Naive thymus-derived CD4-positive, alpha-beta T cell (primary cell): ENCODE results near the gene LRBA. TPM values are rescaled to one million over a fixed set of nuclear protein-coding genes. Genes with fewer than 3 reads are reported as not detected.

ENCODE experiments used
- ATAC-seq: fragments of 150-1000 bp; cut with Tn5 transposase; 2 replicates; pipeline ENCODE4 v1.10.0; 2021; ENCODE audit warnings: mild to moderate bottlenecking, moderate library complexity
- CTCF ChIA-PET: fragments of 350-600 bp; sonication (Branson Sonifier 250); formaldehyde crosslinking; loops from one replicate; lab custom pipeline; 2021; ENCODE audit warnings: antibody characterized with exemption; lab: Charles Lee
- POLR2A ChIA-PET: fragments of 350-600 bp; sonication (Branson Sonifier 250); formaldehyde crosslinking; loops from one replicate; lab custom pipeline; 2021; ENCODE audit warnings: antibody characterized with exemption, inconsistent platforms; lab: Charles Lee
- DNase-seq, 9 donors: peaks; one replicate each; pipeline versions ENCODE4 v3.0.0 to v3.0.0-alpha.2; 2020 to 2022; ENCODE audit warnings: mixed read lengths in 1 of 9
- H3K27ac ChIP-seq: one replicate; pipeline ENCODE4 v1.7.0; 2013; ENCODE audit warnings: mild to moderate bottlenecking, low read depth, low read length, moderate library complexity
- H3K27me3 ChIP-seq, 2 donors: one replicate each; pipeline ENCODE4 v1.7.0; 2013; ENCODE audit warnings: low read length in 2 of 2, mild to moderate bottlenecking in 2 of 2, moderate library complexity in 2 of 2; ENCODE audit not compliant: control insufficient read depth in 2 of 2, insufficient read depth in 2 of 2
- H3K36me3 ChIP-seq, 3 experiments: 1 replicate in 2 of 3; 2 replicates in 1 of 3; pipeline ENCODE4 v1.7.0; 2013; ENCODE audit warnings: low read length in 3 of 3, mild to moderate bottlenecking in 3 of 3, moderate library complexity in 1 of 3; ENCODE audit not compliant: insufficient read depth in 3 of 3, control insufficient read depth in 2 of 3
- H3K4me1 ChIP-seq, 2 donors: one replicate each; pipeline ENCODE4 v1.7.0; 2013; ENCODE audit warnings: low read length in 2 of 2, mild to moderate bottlenecking in 2 of 2, moderate library complexity in 1 of 2; ENCODE audit not compliant: control insufficient read depth in 2 of 2, insufficient read depth in 2 of 2
- H3K4me3 ChIP-seq: 2 replicates; pipeline ENCODE4 v1.7.0; 2013; ENCODE audit warnings: mild to moderate bottlenecking, low read length
- H3K9me3 ChIP-seq, 3 experiments: 1 replicate in 2 of 3; 2 replicates in 1 of 3; pipeline ENCODE4 v1.7.0; 2013; ENCODE audit warnings: low read length in 3 of 3; ENCODE audit not compliant: control insufficient read depth in 2 of 3
- H3K27ac Mint-ChIP-seq, 9 donors: one replicate each; pipeline ENCODE4 v1.8.0; 2020 to 2022; ENCODE audit warnings: mixed read lengths in 9 of 9, mild to moderate bottlenecking in 8 of 9, moderate library complexity in 5 of 9, inconsistent platforms in 2 of 9
- H3K27me3 Mint-ChIP-seq, 5 donors: one replicate each; pipeline ENCODE4 v1.8.0; 2021 to 2022; ENCODE audit warnings: mixed read lengths in 5 of 5, mild to moderate bottlenecking in 1 of 5
- H3K36me3 Mint-ChIP-seq, 5 donors: one replicate each; pipeline ENCODE4 v1.8.0; 2020 to 2022; ENCODE audit warnings: mixed read lengths in 5 of 5, mild to moderate bottlenecking in 3 of 5, inconsistent platforms in 1 of 5
- H3K4me1 Mint-ChIP-seq, 7 donors: one replicate each; pipeline ENCODE4 v1.8.0; 2020 to 2022; ENCODE audit warnings: mixed read lengths in 7 of 7, mild to moderate bottlenecking in 3 of 7, inconsistent platforms in 1 of 7
- H3K4me3 Mint-ChIP-seq, 10 donors: one replicate each; pipeline ENCODE4 v1.8.0; 2020 to 2022; ENCODE audit warnings: mild to moderate bottlenecking in 10 of 10, mixed read lengths in 10 of 10, moderate library complexity in 6 of 10, inconsistent platforms in 2 of 10
- H3K9me3 Mint-ChIP-seq, 11 donors: one replicate each; pipeline ENCODE4 v1.8.0; 2020 to 2022; ENCODE audit warnings: mixed read lengths in 11 of 11, mild to moderate bottlenecking in 4 of 11, inconsistent platforms in 1 of 11, moderate library complexity in 1 of 11
- intact Hi-C, 2 donors: fragments of 100-400 bp; cut with micrococcal nuclease; formaldehyde crosslinking; loops; one replicate each; pipeline ENCODE4 v1.15.1; 2023
- polyA plus RNA-seq, 2 donors: library from polyadenylated mRNA; unstranded; fragments of 300-500 nt; fragmentation: Illumina TruSeq; gene quantifications; one replicate each; pipeline ENCODE4 v1.2.3, GENCODE V29; 2021
- total RNA-seq, 6 experiments: library from RNA in 5 of 6; stranded (reverse) in 5 of 6; gene quantifications; 1 replicate in 5 of 6; 2 replicates in 1 of 6; pipeline ENCODE4 v1.2.3 and lab custom pipeline; 2021 to 2026

Gene LRBA
- total and polyA plus RNA-seq, 7 experiments from 2014 or later = 20.8 to 71.4 (median 58.4) TPM

DNA sequence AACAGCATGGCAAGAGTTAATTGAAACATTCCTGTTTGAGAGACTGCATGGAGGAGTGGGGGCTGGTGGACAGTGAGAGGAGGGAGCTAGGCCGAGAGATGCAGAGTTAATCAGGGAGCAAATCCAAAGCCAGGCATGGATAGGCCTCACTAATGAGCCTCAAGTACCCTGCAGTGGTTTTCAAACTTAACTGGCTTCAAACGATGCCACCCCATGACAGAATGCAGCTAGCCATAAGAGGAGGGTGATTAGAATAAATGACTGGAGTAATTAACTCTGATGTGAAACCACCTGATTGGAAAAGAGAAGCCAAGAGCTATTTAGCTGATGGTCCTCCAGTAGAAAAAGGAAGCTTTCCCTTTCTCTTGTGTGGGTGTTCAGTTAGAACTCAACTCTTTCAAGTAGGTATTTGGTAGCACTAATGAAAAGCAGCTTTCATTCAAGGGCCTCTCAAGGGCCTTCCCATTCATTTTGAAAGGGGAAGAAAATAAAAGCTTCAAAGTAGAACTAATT, 648.5 kb downstream of the LRBA start:
- Mint-ChIP-seq H3K36me3 (peaks cover 0 to 19% (median 2%) of the 10 kb centered on the region in 5 donors), H3K4me3 (no peak overlapping the region), H3K4me1 (peaks cover 0 to 13% (median 0%) of the 10 kb centered on the region in 7 donors), H3K27me3 (no peaks in the 10 kb centered on the region), H3K9me3 (no peaks in the 10 kb centered on the region), H3K27ac (no peak overlapping the region)
- Histone ChIP-seq H3K9me3 (no peaks in the 10 kb centered on the region), H3K27me3 (no peaks in the 10 kb centered on the region), H3K27ac (no peak overlapping the region), H3K4me3 (no peak overlapping the region), H3K4me1 (no peaks in the 10 kb centered on the region), H3K36me3 (no peaks in the 10 kb centered on the region)
- intact Hi-C loops = no loop called here
- DNase-seq (no peak), ATAC-seq (no peak)
- POLR2A ChIA-PET = no interaction called here
- CTCF ChIA-PET = no interaction called here

DNA sequence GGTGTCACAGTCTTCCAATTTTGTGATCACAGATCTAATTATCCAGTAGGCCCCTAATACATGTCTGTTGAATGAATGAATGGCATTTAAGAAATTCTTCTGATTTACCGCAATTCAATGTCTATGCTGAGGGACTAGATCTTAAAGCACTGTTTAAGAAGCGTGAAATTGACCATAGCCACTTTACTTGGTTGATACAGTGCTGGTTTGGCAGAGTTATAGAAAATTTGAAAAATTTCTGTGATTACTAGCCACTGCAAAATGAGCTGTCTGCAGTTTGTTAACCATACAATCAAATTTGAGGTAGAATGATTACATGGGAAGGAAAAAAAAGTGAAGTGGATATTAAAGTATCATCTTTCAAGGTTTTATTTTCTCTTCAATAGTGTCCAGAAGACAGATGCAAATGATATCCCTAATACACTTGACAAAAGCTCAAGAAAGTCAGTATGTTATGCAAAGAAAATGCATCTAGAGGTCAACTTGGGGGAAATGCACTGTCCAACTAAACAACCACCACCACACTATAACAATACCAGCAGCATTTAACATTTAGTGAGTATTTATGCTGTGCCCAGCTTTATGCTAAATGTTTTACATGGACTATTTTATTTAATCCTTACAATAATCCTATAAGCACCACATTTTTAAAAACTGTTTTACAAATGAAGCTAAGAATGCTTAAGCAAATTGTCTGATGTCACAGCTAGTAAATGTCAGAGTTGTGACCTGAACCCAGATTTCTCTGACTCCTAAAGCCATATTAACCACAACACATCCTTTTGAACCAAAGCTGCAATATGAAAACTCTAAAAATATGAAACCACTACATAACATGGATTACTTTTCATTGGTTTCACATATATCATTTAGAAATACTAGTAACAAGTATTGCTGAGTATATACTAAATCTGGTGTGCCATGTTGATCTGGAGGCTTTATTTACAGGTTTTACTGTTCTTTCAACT, 651.1 kb downstream of the LRBA start:
- POLR2A ChIA-PET = no interaction called here
- Mint-ChIP-seq H3K27me3 (no peaks in the 10 kb centered on the region), H3K4me3 (no peak overlapping the region), H3K27ac (no peak overlapping the region), H3K4me1 (peaks cover 0 to 13% (median 0%) of the 10 kb centered on the region in 7 donors), H3K36me3 (peaks cover 0 to 14% (median 0%) of the 10 kb centered on the region in 5 donors), H3K9me3 (no peaks in the 10 kb centered on the region)
- H3K27ac ChIP-seq = no peak overlapping the region
- CTCF ChIA-PET = no interaction called here
- intact Hi-C loops = no loop called here
- H3K27me3 ChIP-seq = no peaks in the 10 kb centered on the region
- no peaks in the 10 kb centered on the region for H3K9me3 ChIP-seq
- no peak overlapping the region for H3K4me3 ChIP-seq
- no peaks in the 10 kb centered on the region for H3K4me1 ChIP-seq
- ATAC-seq = no peak
- H3K36me3 ChIP-seq = no peaks in the 10 kb centered on the region
- DNase-seq = no peak

DNA sequence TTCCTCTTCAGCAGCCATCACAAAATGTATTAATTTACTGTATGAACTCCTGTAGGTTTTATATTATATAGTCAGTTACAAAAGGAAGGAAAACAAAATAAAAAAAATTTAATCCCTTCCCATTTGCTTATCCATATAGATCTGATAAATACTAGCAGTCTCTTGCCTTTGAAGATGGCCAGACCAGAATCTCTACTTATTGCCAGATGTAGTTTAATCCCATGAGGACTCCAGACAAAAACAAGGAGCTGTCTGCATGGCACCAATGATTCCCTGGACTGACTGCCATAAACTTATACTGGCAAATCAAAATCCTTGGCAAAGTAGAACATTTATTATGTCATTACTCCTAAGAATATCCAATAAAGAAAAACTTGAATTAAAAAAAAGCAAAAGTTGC, 656.4 kb downstream of the LRBA start:
- H3K4me1 Mint-ChIP-seq = peaks cover 0 to 9% (median 0%) of the 10 kb centered on the region in 7 donors
- ChIA-PET POLR2A (no interaction called here), CTCF (no interaction called here)

DNA sequence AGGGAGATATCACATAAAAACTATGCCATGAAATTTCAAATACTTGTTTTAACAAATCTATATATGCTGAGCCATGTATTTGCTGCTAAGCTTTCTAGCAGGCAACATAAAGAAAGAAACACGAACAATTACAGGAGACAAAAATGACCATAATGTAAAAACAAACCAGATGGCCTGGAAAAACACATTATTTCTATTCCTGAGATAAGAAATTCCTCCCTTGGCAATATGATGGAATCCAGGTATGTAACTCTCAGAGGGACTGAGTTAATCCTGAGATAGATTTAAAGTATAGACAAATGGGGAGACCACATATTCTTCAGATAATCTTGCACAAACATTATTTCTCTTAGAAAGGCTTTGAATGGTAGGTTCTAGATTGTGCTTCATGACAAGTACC, 657.3 kb downstream of the LRBA start:
- no peaks in the 10 kb centered on the region for H3K27me3 Mint-ChIP-seq
- H3K27ac Mint-ChIP-seq = no peak overlapping the region
- H3K27me3 ChIP-seq = no peaks in the 10 kb centered on the region
- ChIA-PET CTCF (no interaction called here), POLR2A (no interaction called here)
- H3K36me3 ChIP-seq = no peaks in the 10 kb centered on the region
- DNase-seq = no peak
- ATAC-seq = no peak
- no peak overlapping the region for H3K4me3 Mint-ChIP-seq
- peaks cover 0 to 4% (median 0%) of the 10 kb centered on the region in 5 donors for H3K36me3 Mint-ChIP-seq
- H3K4me1 ChIP-seq = no peaks in the 10 kb centered on the region
- no peak overlapping the region for H3K27ac ChIP-seq
- intact Hi-C loops = no loop called here
- no peaks in the 10 kb centered on the region for H3K9me3 ChIP-seq
- H3K4me1 Mint-ChIP-seq = peaks cover 0 to 5% (median 0%) of the 10 kb centered on the region in 7 donors
- H3K9me3 Mint-ChIP-seq = no peaks in the 10 kb centered on the region
- H3K4me3 ChIP-seq = no peak overlapping the region

More for the DNA sequence above, 656.4 kb downstream of the LRBA start:
- no peaks in the 10 kb centered on the region for H3K9me3 ChIP-seq
- H3K27ac ChIP-seq = no peak overlapping the region
- no peak overlapping the region for H3K4me3 ChIP-seq
- DNase-seq = no peak
- H3K4me3 Mint-ChIP-seq = no peak overlapping the region
- intact Hi-C loops = no loop called here
- peaks cover 0 to 10% (median 0%) of the 10 kb centered on the region in 5 donors for H3K36me3 Mint-ChIP-seq
- no peak overlapping the region for H3K27ac Mint-ChIP-seq
- H3K36me3 ChIP-seq = no peaks in the 10 kb centered on the region
- H3K4me1 ChIP-seq = no peaks in the 10 kb centered on the region
- no peaks in the 10 kb centered on the region for H3K27me3 Mint-ChIP-seq
- H3K27me3 ChIP-seq = no peaks in the 10 kb centered on the region
- no peak for ATAC-seq
- H3K9me3 Mint-ChIP-seq = no peaks in the 10 kb centered on the region

DNA sequence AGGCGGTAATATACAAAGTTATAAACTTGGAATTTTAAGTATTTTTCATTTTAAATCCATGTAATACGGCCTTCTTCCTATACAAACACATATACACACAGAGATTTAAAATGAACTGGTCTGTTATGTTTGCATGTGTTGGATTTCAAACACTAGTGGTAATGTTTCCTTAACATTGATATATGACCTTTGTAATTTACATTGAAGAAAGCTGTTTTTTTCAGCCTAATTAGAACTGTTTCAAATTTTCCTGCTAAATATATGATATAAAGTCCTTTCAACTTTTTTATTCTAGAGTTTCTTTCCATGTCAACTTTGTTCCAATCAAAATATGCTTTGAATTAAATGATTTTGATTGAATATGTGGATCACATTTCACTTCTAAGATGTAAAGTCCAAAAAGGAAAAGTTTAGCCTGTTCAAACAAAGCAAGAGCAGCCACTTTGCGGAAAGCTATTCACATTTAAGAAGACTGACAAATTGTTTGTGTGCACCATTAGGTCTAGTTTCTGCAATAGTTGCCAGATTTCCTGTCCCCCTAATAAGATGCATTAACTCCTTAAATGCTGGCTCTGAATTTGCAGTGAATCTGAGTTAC, 659.1 kb downstream of the LRBA start:
- Mint-ChIP-seq H3K4me3 (no peak overlapping the region), H3K27me3 (no peaks in the 10 kb centered on the region), H3K9me3 (no peaks in the 10 kb centered on the region), H3K27ac (no peak overlapping the region), H3K4me1 (peaks cover 0 to 5% (median 0%) of the 10 kb centered on the region in 7 donors), H3K36me3 (peaks cover 0 to 4% (median 0%) of the 10 kb centered on the region in 5 donors)
- Histone ChIP-seq H3K4me3 (no peak overlapping the region), H3K9me3 (no peaks in the 10 kb centered on the region), H3K27ac (no peak overlapping the region), H3K4me1 (no peaks in the 10 kb centered on the region), H3K36me3 (no peaks in the 10 kb centered on the region), H3K27me3 (no peaks in the 10 kb centered on the region)
- ChIA-PET POLR2A (no interaction called here), CTCF (interaction anchor here (0.6 kb wide), 1 partner anchor 14 kb away, joined by 3 read pairs; no protein-coding TSS in a partner anchor)
- intact Hi-C loops = no loop called here
- DNase-seq = no peak
- no peak for ATAC-seq

DNA sequence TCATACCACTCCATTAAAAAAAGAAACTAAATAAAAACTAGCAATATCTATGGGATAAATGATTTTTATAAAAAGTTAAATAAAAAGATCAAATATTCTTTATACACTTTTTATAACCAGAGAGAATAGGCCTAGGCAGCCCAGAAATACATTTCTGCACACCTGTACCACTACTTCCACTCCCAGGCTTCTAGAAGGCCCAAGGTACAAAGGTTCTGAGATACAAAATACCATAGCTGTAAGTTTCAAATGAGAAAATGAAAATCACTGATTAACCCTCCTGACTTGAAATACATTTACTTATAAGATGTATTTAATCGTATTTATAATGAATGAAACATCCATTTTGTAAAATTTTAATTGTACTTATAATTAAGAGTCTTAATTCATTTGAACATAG, 659.7 kb downstream of the LRBA start:
- Mint-ChIP-seq H3K27ac (no peak overlapping the region), H3K36me3 (peaks cover 0 to 4% (median 0%) of the 10 kb centered on the region in 5 donors), H3K27me3 (no peaks in the 10 kb centered on the region), H3K9me3 (no peaks in the 10 kb centered on the region), H3K4me1 (peaks cover 0 to 5% (median 0%) of the 10 kb centered on the region in 7 donors), H3K4me3 (no peak overlapping the region)
- Histone ChIP-seq H3K4me1 (no peaks in the 10 kb centered on the region), H3K36me3 (no peaks in the 10 kb centered on the region), H3K27me3 (no peaks in the 10 kb centered on the region), H3K9me3 (no peaks in the 10 kb centered on the region), H3K4me3 (no peak overlapping the region), H3K27ac (no peak overlapping the region)
- ChIA-PET CTCF (no interaction called here), POLR2A (no interaction called here)
- DNase-seq (no peak), ATAC-seq (no peak)
- intact Hi-C loops = no loop called here
